ENCODE data around the gene TGM2.

The TGM2 gene

DNA sequence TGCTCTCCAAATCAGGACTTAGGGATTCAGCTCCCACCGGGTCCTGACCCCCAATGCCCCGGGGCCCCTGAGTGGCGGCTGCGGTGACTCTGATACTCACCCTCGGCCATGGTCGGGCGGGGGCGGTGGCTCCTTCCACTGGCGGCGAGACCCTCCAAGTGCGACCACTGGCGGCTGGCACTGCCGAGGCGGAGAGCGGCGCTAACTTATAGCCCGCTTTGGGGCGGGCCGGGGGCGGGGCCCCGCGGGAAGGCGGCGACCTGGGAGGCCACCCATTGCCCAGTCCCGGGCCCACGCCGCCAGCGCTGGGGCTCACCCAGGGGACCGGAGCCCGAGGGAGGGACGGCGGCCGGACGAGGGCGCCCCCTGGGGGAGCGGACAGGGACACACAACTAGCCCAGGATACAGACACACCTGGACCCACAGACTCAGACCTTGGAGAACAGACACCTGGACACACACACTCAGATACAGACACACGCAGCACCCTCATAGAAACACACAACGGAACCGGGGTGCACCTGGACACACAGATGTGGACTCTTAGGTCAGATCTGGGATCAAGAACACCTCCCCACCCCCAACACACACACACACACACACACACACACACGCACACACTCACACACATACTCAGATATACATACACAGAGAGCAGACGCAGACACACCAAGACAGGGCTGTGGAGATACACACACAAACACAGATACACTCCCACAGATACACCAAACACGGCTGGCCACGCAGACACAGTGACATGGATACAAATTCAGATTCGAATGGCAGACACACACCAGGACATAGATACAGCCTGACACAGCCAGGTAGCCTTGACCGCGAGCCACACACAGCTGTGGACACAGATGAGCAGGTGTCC, at the start of gene TGM2:
Gene TGM2 (minus strand): TSS at position 182 of the 877 bp plus-strand sequence. CDS start 72 bp downstream, at position 110.
- H3K4me1 ChIP-seq (ENCODE audit: low read depth, poor library complexity, severe bottlenecking): peaks cover 9% of the 10 kb centered on the region
- TF ChIP-seq, protein P1, sequence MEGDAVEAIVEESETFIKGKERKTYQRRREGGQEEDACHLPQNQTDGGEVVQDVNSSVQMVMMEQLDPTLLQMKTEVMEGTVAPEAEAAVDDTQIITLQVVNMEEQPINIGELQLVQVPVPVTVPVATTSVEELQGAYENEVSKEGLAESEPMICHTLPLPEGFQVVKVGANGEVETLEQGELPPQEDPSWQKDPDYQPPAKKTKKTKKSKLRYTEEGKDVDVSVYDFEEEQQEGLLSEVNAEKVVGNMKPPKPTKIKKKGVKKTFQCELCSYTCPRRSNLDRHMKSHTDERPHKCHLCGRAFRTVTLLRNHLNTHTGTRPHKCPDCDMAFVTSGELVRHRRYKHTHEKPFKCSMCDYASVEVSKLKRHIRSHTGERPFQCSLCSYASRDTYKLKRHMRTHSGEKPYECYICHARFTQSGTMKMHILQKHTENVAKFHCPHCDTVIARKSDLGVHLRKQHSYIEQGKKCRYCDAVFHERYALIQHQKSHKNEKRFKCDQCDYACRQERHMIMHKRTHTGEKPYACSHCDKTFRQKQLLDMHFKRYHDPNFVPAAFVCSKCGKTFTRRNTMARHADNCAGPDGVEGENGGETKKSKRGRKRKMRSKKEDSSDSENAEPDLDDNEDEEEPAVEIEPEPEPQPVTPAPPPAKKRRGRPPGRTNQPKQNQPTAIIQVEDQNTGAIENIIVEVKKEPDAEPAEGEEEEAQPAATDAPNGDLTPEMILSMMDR (conservative IDR thresholded peaks at IDR 0.05; ENCODE audit: low read depth, low read length): peak; percentile 70
- no peak within 1 kb of the TSS for H3K4me2 ChIP-seq
- no peak within 1 kb of the TSS for H3K27ac ChIP-seq
- H3K4me3 ChIP-seq (IDR thresholded peaks at IDR 0.05; ENCODE audit: insufficient read depth, low read depth, low read length): no peak within 1 kb of the TSS
- no peaks in the 10 kb centered on the region for H3K27me3 ChIP-seq (ENCODE audit: insufficient read depth, low read depth)
- no peak within 1 kb of the TSS for H3K9ac ChIP-seq
- H3K36me3 ChIP-seq (ENCODE audit: insufficient read depth): no peaks in the 10 kb centered on the region
- H2AFZ ChIP-seq (ENCODE audit: low read depth): no peak within 1 kb of the TSS
- no peaks in the 10 kb centered on the region for H3K79me2 ChIP-seq (ENCODE audit: insufficient read depth, low read depth)
- no peaks in the 10 kb centered on the region for H4K20me1 ChIP-seq (ENCODE audit: insufficient read depth)

DNA sequence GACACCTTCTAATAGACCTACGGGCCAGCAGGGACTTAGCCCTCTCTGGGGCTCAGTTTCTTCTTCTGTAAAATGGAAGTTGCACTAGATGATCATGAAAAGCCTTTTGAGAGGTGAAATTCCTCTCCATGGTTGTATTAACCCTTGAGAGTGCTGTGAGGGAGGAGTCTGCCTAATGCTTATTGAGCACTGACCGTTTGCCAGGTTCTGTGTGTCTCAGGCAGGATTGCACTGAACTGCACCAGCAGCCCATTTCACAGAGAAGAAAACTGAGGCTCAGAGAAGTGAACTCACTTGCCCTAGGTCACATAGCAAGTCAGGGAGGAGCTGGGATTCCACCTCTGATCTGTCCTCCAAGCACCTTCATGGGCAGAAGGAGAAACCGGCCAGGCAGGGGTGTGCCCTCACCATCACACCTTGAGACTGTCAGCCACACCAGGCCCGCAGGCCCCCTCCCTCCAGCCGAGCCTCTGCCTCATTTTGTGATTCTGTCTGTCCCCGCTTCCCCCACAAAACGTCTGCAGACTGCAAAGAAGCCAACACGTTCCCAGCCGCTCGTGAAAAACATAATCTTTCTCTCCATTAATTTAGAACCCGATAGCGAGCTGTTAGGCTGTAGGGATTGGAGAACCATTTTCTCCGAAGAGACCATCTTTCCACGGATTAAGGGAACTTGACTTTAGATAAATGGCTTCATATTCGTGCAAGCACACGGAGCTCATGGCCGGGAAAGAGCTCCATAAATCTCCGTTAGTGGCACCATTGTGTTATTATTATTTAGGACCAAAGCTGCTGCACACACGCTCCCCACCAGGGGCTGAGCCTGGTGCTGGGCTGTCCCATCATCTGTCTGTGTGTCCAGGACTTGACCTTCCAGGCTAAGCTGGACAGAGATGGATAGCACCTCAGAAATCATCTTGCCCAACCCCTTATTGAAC, 49.5 kb upstream of the TGM2 start:
- Histone ChIP-seq H3K79me2 (ENCODE audit: insufficient read depth, low read depth) (no peaks in the 10 kb centered on the region), H3K27me3 (ENCODE audit: insufficient read depth, low read depth) (no peaks in the 10 kb centered on the region; the same call in 1 of the 2 replicates), H3K36me3 (ENCODE audit: insufficient read depth) (no peaks in the 10 kb centered on the region), H3K27ac (no peak overlapping the region), H2AFZ (ENCODE audit: low read depth) (no peak overlapping the region), H3K9ac (no peak overlapping the region), H3K4me2 (no peak overlapping the region), H3K4me1 (ENCODE audit: low read depth, poor library complexity, severe bottlenecking) (no peaks in the 10 kb centered on the region), H3K4me3 (IDR thresholded peaks at IDR 0.05; ENCODE audit: insufficient read depth, low read depth, low read length) (no peak overlapping the region), H4K20me1 (ENCODE audit: insufficient read depth) (no peaks in the 10 kb centered on the region)
- TF ChIP-seq, protein P1 (conservative IDR thresholded peaks at IDR 0.05; ENCODE audit: low read depth, low read length): no peak

DNA sequence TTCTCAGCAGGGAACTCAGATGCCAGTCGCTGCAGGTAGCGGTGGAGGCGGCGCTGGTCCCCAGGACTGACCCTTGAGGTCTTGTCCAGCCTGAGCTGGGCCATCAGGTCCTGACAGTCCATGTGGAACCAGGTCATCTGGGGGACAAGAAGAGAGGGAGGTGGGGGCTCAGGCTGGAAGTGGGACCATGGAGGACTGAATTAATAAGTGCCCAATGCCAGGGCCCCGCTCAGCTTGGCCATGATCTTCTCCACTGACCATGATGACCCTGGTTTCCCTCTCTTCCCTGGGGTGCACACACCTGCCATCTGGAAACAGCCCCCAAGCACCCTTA, 48.5 kb upstream of the TGM2 start:
- Histone ChIP-seq H3K4me1 (ENCODE audit: low read depth, poor library complexity, severe bottlenecking) (no peaks in the 10 kb centered on the region), H3K79me2 (ENCODE audit: insufficient read depth, low read depth) (no peaks in the 10 kb centered on the region), H4K20me1 (ENCODE audit: insufficient read depth) (no peaks in the 10 kb centered on the region), H3K4me3 (IDR thresholded peaks at IDR 0.05; ENCODE audit: insufficient read depth, low read depth, low read length) (no peak overlapping the region), H3K4me2 (no peak overlapping the region), H3K27ac (no peak overlapping the region), H3K9ac (no peak overlapping the region), H2AFZ (ENCODE audit: low read depth) (no peak overlapping the region), H3K36me3 (ENCODE audit: insufficient read depth) (no peaks in the 10 kb centered on the region), H3K27me3 (ENCODE audit: insufficient read depth, low read depth) (no peaks in the 10 kb centered on the region; the same call in 1 of the 2 replicates)
- TF ChIP-seq, protein P1 (conservative IDR thresholded peaks at IDR 0.05; ENCODE audit: low read depth, low read length): no peak

DNA sequence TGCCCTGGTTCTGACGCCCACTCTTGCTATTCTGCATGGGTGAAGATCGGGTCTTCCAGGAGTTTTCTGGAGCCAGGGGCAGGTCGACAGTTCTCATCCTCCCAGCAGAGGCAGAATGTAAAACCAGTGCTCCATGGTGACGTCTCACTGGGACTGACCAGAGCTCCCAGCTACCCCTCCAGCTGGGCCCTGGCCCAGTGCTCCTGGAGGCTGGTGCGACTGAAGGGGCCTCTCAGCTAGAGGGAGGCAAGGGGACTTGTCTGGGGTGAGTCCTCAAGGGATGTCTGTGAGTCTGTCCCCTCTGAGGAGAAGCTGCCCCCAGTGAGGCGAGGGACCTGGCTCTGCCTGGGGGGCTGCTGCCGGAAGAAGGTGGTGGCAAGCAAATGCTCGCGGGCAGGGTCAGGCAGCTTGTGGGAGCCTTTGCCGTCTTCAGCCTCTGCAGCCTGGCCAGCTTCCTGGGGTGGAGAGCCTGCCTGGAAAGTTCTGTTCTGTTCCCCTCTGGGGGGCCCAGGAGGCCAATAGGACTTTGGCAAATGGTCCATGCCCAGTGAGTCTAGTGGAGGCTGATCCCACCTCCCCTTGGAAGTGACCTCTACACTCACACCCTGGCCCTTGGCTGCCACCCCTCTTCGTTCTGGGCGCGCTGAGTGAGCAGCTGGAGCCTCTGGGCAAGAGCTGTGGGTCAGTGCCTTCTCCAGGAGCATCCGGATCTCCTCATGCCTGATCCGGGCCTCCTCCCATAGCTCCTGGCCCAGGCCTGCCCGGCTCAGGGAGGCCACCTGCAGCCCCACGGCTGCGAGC, 47.9 kb upstream of the TGM2 start:
- H3K27ac ChIP-seq: no peak overlapping the region
- H3K9ac ChIP-seq: no peak overlapping the region
- no peaks in the 10 kb centered on the region for H4K20me1 ChIP-seq (ENCODE audit: insufficient read depth)
- TF ChIP-seq, protein P1 (conservative IDR thresholded peaks at IDR 0.05; ENCODE audit: low read depth, low read length): no peak
- no peaks in the 10 kb centered on the region; the same call in 1 of the 2 replicates for H3K27me3 ChIP-seq (ENCODE audit: insufficient read depth, low read depth)
- no peak overlapping the region for H3K4me2 ChIP-seq
- no peak overlapping the region for H3K4me3 ChIP-seq (IDR thresholded peaks at IDR 0.05; ENCODE audit: insufficient read depth, low read depth, low read length)
- H3K79me2 ChIP-seq (ENCODE audit: insufficient read depth, low read depth): no peaks in the 10 kb centered on the region
- H3K4me1 ChIP-seq (ENCODE audit: low read depth, poor library complexity, severe bottlenecking): no peaks in the 10 kb centered on the region
- no peaks in the 10 kb centered on the region for H3K36me3 ChIP-seq (ENCODE audit: insufficient read depth)
- H2AFZ ChIP-seq (ENCODE audit: low read depth): no peak overlapping the region
